K562 (cell line): Measurements from ENCODE around the gene OR13J1. TPM values are rescaled to one million over a fixed set of nuclear protein-coding genes. Genes with fewer than 3 reads are reported as not detected.

ENCODE experiments used
- ATAC-seq: fragments of 200-7000 bp; cut with Tn5 transposase; 3 replicates; pipeline ENCODE4 v1.9.1; 2020; ENCODE audit warnings: moderate library complexity
- BruUV-seq: library from RNA; stranded (reverse); fragments of 400-500 nt; replicated peaks from 2 replicates; lab custom pipeline; 2021; lab: Mats Ljungman, UMichigan
- CTCF ChIA-PET: fragments of 300-600 bp; formaldehyde crosslinking; extraction: SDS; loops from one replicate; lab custom pipeline; 2021; ENCODE audit warnings: low intra/inter-chr PET ratio; lab: Yijun Ruan, JAX
- POLR2A ChIA-PET: fragments of 300-600, 350-650 bp; sonication (Branson Sonifier 250); formaldehyde crosslinking; extraction: SDS; loops from one replicate; lab custom pipeline; 2021; ENCODE audit warnings: antibody characterized with exemption, inconsistent platforms; lab: Yijun Ruan, JAX
- DNase-seq, 4 experiments: peaks; one replicate each; pipeline versions ENCODE4 v3.0.0 to v3.0.0-alpha.2; 2011 to 2018; ENCODE audit warnings: low spot score in 3 of 4, mixed read lengths in 3 of 4; ENCODE audit errors: extremely low read depth in 1 of 4
- FAIRE-seq: peaks from 2 replicates; lab custom pipeline; 2011; peaks lifted over from hg19 to GRCh38; lab: Jason Lieb, UNC
- H2AFZ ChIP-seq: 2 replicates; pipeline ENCODE4 v1.6.0; 2011; ENCODE audit warnings: low read depth, low read length, control low read depth, inconsistent platforms
- H3K27ac ChIP-seq: fragments of 200-600 bp; 3 replicates; pipeline ENCODE4 v1.8.0; 2011; ENCODE audit warnings: low read depth, mild to moderate bottlenecking, control low read depth, inconsistent platforms, low read length, moderate library complexity, mixed read lengths; ENCODE audit errors: extremely low read depth
- H3K27me3 ChIP-seq, 2 experiments: fragments of 300-600 bp in 1 of 2; 2 replicates in 1 of 2; 3 replicates in 1 of 2; pipeline versions ENCODE4 v1.6.0 to v1.8.0; 2011; ENCODE audit warnings: inconsistent platforms in 2 of 2, low read length in 2 of 2, mild to moderate bottlenecking in 1 of 2, mixed read lengths in 1 of 2, moderate library complexity in 1 of 2; ENCODE audit not compliant: control insufficient read depth in 2 of 2, insufficient read depth in 2 of 2
- H3K36me3 ChIP-seq: fragments of 300-600 bp; 3 replicates; pipeline ENCODE4 v1.8.0; 2011; ENCODE audit warnings: mild to moderate bottlenecking, low read length, inconsistent platforms; ENCODE audit not compliant: control insufficient read depth, insufficient read depth
- H3K4me1 ChIP-seq, 2 experiments: fragments of 200-600 bp in 1 of 2; replicated peaks in 1 of 2; 2 replicates in 1 of 2; 3 replicates in 1 of 2; pipeline versions ENCODE4 v1.5.1 to v1.8.0; 2011; ENCODE audit warnings: inconsistent platforms in 2 of 2, low read length in 2 of 2, mild to moderate bottlenecking in 1 of 2, mixed read lengths in 1 of 2, moderate library complexity in 1 of 2; ENCODE audit not compliant: control insufficient read depth in 2 of 2, insufficient read depth in 2 of 2
- H3K4me2 ChIP-seq: 2 replicates; pipeline ENCODE4 v1.6.1; 2011; ENCODE audit warnings: low read length, control low read depth, inconsistent platforms, mixed read lengths; ENCODE audit not compliant: insufficient read depth
- H3K4me3 ChIP-seq: fragments of 200-600 bp; sonication (generic), shearing (Covaris generic); 2 replicates; pipeline ENCODE4 v1.5.1; 2016; ENCODE audit warnings: control low read depth, inconsistent platforms
- H3K79me2 ChIP-seq: fragments of 200-600 bp; 3 replicates; pipeline ENCODE4 v1.8.0; 2011; ENCODE audit warnings: low read length, inconsistent platforms; ENCODE audit not compliant: control insufficient read depth, insufficient read depth
- H3K9ac ChIP-seq, 2 experiments: 2 replicates each; pipeline versions ENCODE4 v1.6.0 to v1.6.1; 2011; ENCODE audit warnings: low read depth in 2 of 2, low read length in 2 of 2, control low read depth in 1 of 2, inconsistent platforms in 1 of 2, mild to moderate bottlenecking in 1 of 2, mixed read lengths in 1 of 2; ENCODE audit not compliant: insufficient read depth in 1 of 2
- H3K9me1 ChIP-seq: one replicate; pipeline ENCODE4 v1.6.0; 2011; ENCODE audit warnings: inconsistent platforms, mild to moderate bottlenecking, low read length, moderate library complexity; ENCODE audit not compliant: control insufficient read depth, insufficient read depth
- H3K9me3 ChIP-seq: replicated peaks from 2 replicates; pipeline ENCODE4 v1.5.1; 2011; ENCODE audit warnings: low read depth, low read length, inconsistent platforms; ENCODE audit not compliant: control insufficient read depth, insufficient read depth
- H4K20me1 ChIP-seq: replicated peaks from 2 replicates; pipeline ENCODE4 v1.6.1; 2011; ENCODE audit warnings: low read length, inconsistent platforms, mixed read lengths; ENCODE audit not compliant: control insufficient read depth, insufficient read depth
- BHLHE40 ChIP-seq: IDR thresholded peaks from 2 replicates; pipeline ENCODE4 v1.6.1; 2011; ENCODE audit warnings: low read length, improper control_type of control experiment
- HDAC3 ChIP-seq: fragments of 450-650 bp; IDR thresholded peaks from 2 replicates; pipeline ENCODE4 v1.6.1; 2018; ENCODE audit warnings: borderline replicate concordance, mild to moderate bottlenecking, moderate library complexity; ENCODE audit not compliant: partially characterized antibody
- KDM1A ChIP-seq, 2 experiments: fragments of 450-650 bp; IDR thresholded peaks; 2 replicates each; pipeline ENCODE4 v1.6.1; 2016; ENCODE audit warnings: mild to moderate bottlenecking in 2 of 2
- L3MBTL2 ChIP-seq: fragments of 450-650 bp; IDR thresholded peaks from 2 replicates; pipeline ENCODE4 v1.6.1; 2016; ENCODE audit warnings: mild to moderate bottlenecking, moderate library complexity
- MCM3 ChIP-seq: fragments of 450-650 bp; IDR thresholded peaks from 2 replicates; pipeline ENCODE4 v1.6.1; 2016
- NR4A1 ChIP-seq, 2 experiments: fragments of 250-450 bp in 1 of 2; fragments of 450-650 bp in 1 of 2; sonication (Bioruptor Pico) in 1 of 2; IDR thresholded peaks; 2 replicates each; pipeline versions ENCODE4 v1.4.0 to v1.6.1; 2016 to 2020; ENCODE audit warnings: mild to moderate bottlenecking in 2 of 2, missing compliant biosample characterization in 1 of 2, missing genetic modification characterization in 1 of 2, moderate library complexity in 1 of 2
- PHF21A ChIP-seq: fragments of 450-650 bp; IDR thresholded peaks from 2 replicates; pipeline ENCODE4 v1.6.1; 2017; ENCODE audit warnings: low read depth, borderline replicate concordance
- RHOXF2B ChIP-seq: fragments of 250-450 bp; sonication (Bioruptor Pico); conservative IDR thresholded peaks from 2 replicates; pipeline ENCODE4 v1.5.1; 2021
- SMARCE1 ChIP-seq: fragments of 450-650 bp; IDR thresholded peaks from 2 replicates; pipeline ENCODE4 v1.7.1; 2016; ENCODE audit warnings: mild to moderate bottlenecking
- SP2 ChIP-seq: IDR thresholded peaks from 2 replicates; pipeline ENCODE4 v1.6.1; 2011; ENCODE audit warnings: mild to moderate bottlenecking, low read depth, low read length, moderate library complexity; ENCODE audit not compliant: poor library complexity, severe bottlenecking; ENCODE audit errors: extremely low read depth
- SPI1 ChIP-seq: IDR thresholded peaks from 2 replicates; pipeline ENCODE4 v1.6.1; 2011; ENCODE audit warnings: low read depth, low read length, control low read depth, borderline replicate concordance
- SREBF1 ChIP-seq: fragments of 150-350 bp; IDR thresholded peaks from 2 replicates; pipeline ENCODE4 v1.6.1; 2014; ENCODE audit warnings: antibody characterized with exemption, low read depth, low read length, borderline replicate concordance
- SRSF9 ChIP-seq: fragments of 200-400 bp; formaldehyde crosslinking; IDR thresholded peaks from 2 replicates; pipeline ENCODE4 v1.6.1; 2017; ENCODE audit warnings: low read depth, low read length, borderline replicate concordance
- STAG1 ChIP-seq: sonication (generic); formaldehyde crosslinking; IDR thresholded peaks from 2 replicates; pipeline ENCODE4 v1.5.0; 2020; ENCODE audit warnings: missing genetic modification reagents, borderline replicate concordance
- TAF1 ChIP-seq: IDR thresholded peaks from 2 replicates; pipeline ENCODE4 v1.6.1; 2011; ENCODE audit warnings: mild to moderate bottlenecking, low read length, moderate library complexity; ENCODE audit not compliant: insufficient read depth, control insufficient read depth, severe bottlenecking; ENCODE audit errors: extremely low read depth
- THRAP3 ChIP-seq: fragments of 450-650 bp; IDR thresholded peaks from 2 replicates; pipeline ENCODE4 v1.6.1; 2016; ENCODE audit warnings: mild to moderate bottlenecking, inconsistent platforms, borderline replicate concordance
- ZBTB17 ChIP-seq: fragments of 450-650 bp; formaldehyde crosslinking; IDR thresholded peaks from 2 replicates; pipeline ENCODE4 v1.4.0; 2020; ENCODE audit warnings: mild to moderate bottlenecking
- ZNF232 ChIP-seq: sonication (generic); formaldehyde crosslinking; IDR thresholded peaks from 2 replicates; pipeline ENCODE4 v1.8.0; 2022; ENCODE audit warnings: mild to moderate bottlenecking, missing genetic modification reagents
- ZNF3 ChIP-seq: fragments of 250-450 bp; sonication (Bioruptor Pico); IDR thresholded peaks from 2 replicates; pipeline ENCODE4 v1.5.0; 2021; ENCODE audit warnings: mild to moderate bottlenecking, moderate library complexity
- ZNF398 ChIP-seq: fragments of 250-450 bp; sonication (Bioruptor Pico); IDR thresholded peaks from 2 replicates; pipeline ENCODE4 v1.8.0; 2021; ENCODE audit warnings: moderate library complexity, mild to moderate bottlenecking, inconsistent platforms
- WGBS: fragments of 100-300 bp; shearing (Covaris generic); methylation state at CpG from one replicate; pipeline ENCODE4 v1.1.6; 2016; ENCODE audit warnings: low coverage, mixed read lengths; ENCODE audit not compliant: insufficient coverage; ENCODE audit errors: missing lambda C conversion rate; 5-methylcytosine and 5-hydroxymethylcytosine counted together
- in situ Hi-C: fragments of 300-500 bp; cut with MboI; formaldehyde crosslinking; loops from 4 replicates; pipeline ENCODE4 v1.15.0; 2018; ENCODE audit warnings: inconsistent platforms, mixed read lengths
- intact Hi-C: fragments of 100-400 bp; cut with micrococcal nuclease; formaldehyde crosslinking; loops from 2 replicates; pipeline ENCODE4 v1.14.2; 2022
- polyA plus RNA-seq, 8 experiments: library from polyadenylated mRNA; depleted of rRNA in 4 of 8; stranded (reverse) in 5 of 8; unstranded in 3 of 8; fragments of >200 nt; fragmentation: Nextera tagmentation in 2 of 8; fragmentation: Illumina TruSeq in 1 of 8; extraction: Ambion mirVana in 2 of 8; extraction: Trizol in 1 of 8; gene quantifications; 2 replicates each; pipeline versions ENCODE4 v1.2.1 to v1.2.3, GENCODE V29; 2011 to 2014; ENCODE audit warnings: inconsistent platforms in 1 of 8, missing spikeins in 1 of 8
- total RNA-seq, 7 experiments: library from RNA; depleted of rRNA in 6 of 7; stranded (reverse); fragments of >200 nt in 6 of 7; fragmentation: Illumina TruSeq in 2 of 7; extraction: Trizol in 2 of 7; gene quantifications; 2 replicates each; pipeline versions ENCODE4 v1.2.1 to v1.2.3, GENCODE V29; 2011 to 2021; ENCODE audit warnings: low replicate concordance in 1 of 7
- TF ChIP-seq, protein P1 (sequence below): fragments of 200-800 bp; sonication (Bioruptor generic); IDR thresholded peaks from 2 replicates; pipeline ENCODE4 v1.6.1; 2017; ENCODE audit warnings: missing genetic modification characterization, missing compliant biosample characterization

The OR13J1 gene
- total and polyA plus RNA-seq, 9 of the 15 experiments (the other 6 are each of a cell fraction or from before 2014, with no cell fraction given): not detected

GRCh38 chr9:35896570-35896969 lies 26.4 kb upstream of the OR13J1 start (continued):
- TF ChIP-seq SREBF1: no peak
- TF ChIP-seq PHF21A: no peak
- no peak for TF ChIP-seq SMARCE1
- TF ChIP-seq BHLHE40: no peak
- TF ChIP-seq MCM3: no peak
- TF ChIP-seq ZNF3: no peak
- no peak for TF ChIP-seq NR4A1 (CRISPR knock-in tag; IDR thresholded peaks at IDR 0.05)
- TF ChIP-seq NR4A1 (tag; IDR thresholded peaks at IDR 0.05): no peak

GRCh38 chr9:35892051-35892450 lies 21.9 kb upstream of the OR13J1 start:
- CTCF ChIA-PET: no interaction called here

More at GRCh38 chr9:35892051-35892450, 21.9 kb upstream of the OR13J1 start:
- Histone ChIP-seq H3K4me2 (no peak overlapping the region), H3K27ac (no peak overlapping the region), H3K9me3 (no peaks in the 10 kb centered on the region), H3K9ac (no peak overlapping the region), H3K9me1 (no peaks in the 10 kb centered on the region), H3K4me1 (no peaks in the 10 kb centered on the region), H2AFZ (no peak overlapping the region), H3K27me3 (peaks cover 0 to 6% of the 10 kb centered on the region in 2 experiments; a peak in 2 of 5 replicates), H3K4me3 (no peak overlapping the region), H3K79me2 (no peaks in the 10 kb centered on the region), H4K20me1 (no peaks in the 10 kb centered on the region), H3K36me3 (no peaks in the 10 kb centered on the region)
- ATAC-seq (no peak), DNase-seq (no peak), FAIRE-seq (no peak)
- no TSS peak for BruUV-seq
- WGBS: no CpG with 5 or more reads among the region's 1 CpG
- POLR2A ChIA-PET: no interaction called here
- intact Hi-C loops: no loop called here
- in situ Hi-C loops: no loop called here
- TF ChIP-seq TAF1 (no peak), KDM1A (IDR thresholded peaks at IDR 0.05) (no peak), HDAC3 (no peak), STAG1 (CRISPR knock-in tag) (no peak), SPI1 (no peak), ZBTB17 (no peak), ZNF398 (CRISPR knock-in tag) (no peak), L3MBTL2 (no peak), SRSF9 (no peak), RHOXF2B (CRISPR knock-in tag) (no peak), ZNF232 (CRISPR knock-in tag) (no peak), SP2 (no peak), THRAP3 (no peak)
- TF ChIP-seq, protein P1, sequence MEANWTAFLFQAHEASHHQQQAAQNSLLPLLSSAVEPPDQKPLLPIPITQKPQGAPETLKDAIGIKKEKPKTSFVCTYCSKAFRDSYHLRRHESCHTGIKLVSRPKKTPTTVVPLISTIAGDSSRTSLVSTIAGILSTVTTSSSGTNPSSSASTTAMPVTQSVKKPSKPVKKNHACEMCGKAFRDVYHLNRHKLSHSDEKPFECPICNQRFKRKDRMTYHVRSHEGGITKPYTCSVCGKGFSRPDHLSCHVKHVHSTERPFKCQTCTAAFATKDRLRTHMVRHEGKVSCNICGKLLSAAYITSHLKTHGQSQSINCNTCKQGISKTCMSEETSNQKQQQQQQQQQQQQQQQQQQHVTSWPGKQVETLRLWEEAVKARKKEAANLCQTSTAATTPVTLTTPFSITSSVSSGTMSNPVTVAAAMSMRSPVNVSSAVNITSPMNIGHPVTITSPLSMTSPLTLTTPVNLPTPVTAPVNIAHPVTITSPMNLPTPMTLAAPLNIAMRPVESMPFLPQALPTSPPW (CRISPR knock-in tag): no peak
